CD4-positive, alpha-beta T cell treated with Interleukin-15 for 1 hour (primary cell): ENCODE measurements around the gene ZBTB1.
"Not testable (repeated sequence)": the region's sequence is repeated elsewhere in the genome, so short reads cannot be mapped to it uniquely, and the experiment has no call there.

ENCODE experiments used
- DNase-seq: peaks from one replicate; pipeline ENCODE4 v3.0.0-alpha.2; 2020

Gene ZBTB1

DNA sequence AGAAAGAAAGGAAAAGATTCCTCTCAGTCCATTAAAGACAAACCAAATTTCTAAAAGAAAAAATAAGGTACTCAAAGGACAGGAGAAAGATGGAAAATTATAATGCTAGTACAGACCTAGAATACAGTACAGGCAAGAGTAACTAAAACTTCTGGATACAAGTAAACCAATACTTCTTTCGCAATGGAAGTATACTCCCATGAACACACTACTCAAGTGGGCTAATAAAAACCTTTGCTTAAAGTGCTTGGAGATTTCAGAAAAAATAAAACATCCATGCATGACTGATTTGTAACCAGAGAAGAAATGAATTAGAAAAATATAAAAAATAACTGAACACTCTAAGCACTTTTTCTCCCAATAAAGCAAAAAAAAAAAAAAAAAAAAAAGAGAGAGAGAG is 4.5 kb upstream of the ZBTB1 start:
- no peak for DNase-seq

DNA sequence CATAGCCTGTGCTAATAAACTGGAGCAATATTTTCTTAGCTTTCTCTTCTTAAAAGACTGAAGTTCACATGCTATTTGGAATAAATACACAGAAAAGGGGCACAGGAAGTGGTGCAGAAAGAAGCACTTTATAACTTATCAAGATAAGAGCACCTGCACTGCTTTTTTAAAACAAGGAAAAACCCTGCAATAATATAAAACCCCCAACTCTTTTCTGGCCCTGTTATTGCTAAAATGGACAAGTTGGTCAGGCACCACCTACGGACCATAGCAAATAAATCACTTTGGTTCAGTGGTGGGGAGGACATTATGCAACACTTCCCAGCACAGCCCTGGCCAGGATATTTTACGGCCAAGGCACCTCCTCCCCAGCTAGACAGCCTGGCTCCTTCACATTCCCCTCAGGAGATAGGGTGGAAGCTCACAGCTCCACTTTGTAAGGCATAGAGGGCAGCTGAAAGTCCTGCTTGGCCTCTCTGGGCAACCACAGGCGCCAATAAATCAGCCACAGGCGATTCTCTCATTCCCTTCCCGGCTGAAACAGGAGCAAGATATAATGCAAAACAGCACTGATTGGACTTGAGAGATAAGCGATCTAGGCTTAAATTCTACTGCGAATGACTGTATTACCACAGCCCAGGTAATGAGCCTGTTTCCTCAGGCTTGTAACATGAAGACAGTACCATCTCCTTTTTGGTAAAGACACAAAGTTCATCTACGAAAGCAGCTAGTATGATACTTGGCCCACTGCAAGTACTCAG is 3.0 kb upstream of the ZBTB1 start:
- DNase-seq: no peak

DNA sequence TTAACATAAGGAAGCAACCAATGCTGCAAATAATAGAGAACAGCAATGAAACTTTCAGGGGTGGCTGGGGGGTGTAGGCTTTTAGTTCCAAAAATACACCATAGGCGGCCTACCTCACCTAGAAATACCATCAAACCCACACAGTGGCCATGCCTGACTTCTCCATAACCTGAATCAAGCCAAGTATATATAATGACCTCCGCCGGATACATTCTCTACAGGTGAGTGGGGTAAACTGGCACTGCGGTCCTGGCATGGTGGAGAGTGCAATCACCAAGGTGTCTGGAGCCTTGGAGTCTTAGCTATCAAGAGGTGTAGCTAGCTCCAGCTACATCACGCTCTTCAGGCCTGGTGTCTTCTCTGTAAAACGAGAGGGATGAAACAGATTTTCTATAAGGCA is 2.1 kb upstream of the ZBTB1 start:
- DNase-seq: peak; percentile 30

DNA sequence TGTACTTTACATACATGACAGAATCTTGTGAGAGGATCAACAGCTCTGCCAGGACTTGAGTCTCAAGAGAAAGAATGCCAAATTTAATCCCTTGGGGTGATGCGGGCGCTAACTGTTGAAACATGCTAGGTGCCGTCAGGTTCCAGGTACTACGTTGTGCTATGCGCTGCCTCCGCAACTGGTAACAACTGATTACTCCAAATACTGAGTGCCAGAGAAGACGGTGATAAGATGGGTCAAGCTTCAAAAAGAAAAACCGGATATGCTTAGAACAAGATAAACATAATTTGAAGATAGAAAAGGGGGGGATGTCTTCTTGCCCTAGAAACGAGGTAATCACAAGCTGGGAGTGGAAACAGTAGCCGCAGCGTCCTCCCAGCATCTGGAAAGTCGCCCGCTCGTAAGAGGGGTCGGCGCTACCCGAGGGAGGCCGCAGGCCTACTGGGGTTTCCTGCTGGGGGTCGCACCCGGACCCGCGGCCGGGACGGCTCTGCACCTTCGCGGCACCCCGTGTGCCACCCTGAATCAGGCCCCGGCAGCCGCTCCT is 1.6 kb upstream of the ZBTB1 start:
- DNase-seq: peak; percentile 31

DNA sequence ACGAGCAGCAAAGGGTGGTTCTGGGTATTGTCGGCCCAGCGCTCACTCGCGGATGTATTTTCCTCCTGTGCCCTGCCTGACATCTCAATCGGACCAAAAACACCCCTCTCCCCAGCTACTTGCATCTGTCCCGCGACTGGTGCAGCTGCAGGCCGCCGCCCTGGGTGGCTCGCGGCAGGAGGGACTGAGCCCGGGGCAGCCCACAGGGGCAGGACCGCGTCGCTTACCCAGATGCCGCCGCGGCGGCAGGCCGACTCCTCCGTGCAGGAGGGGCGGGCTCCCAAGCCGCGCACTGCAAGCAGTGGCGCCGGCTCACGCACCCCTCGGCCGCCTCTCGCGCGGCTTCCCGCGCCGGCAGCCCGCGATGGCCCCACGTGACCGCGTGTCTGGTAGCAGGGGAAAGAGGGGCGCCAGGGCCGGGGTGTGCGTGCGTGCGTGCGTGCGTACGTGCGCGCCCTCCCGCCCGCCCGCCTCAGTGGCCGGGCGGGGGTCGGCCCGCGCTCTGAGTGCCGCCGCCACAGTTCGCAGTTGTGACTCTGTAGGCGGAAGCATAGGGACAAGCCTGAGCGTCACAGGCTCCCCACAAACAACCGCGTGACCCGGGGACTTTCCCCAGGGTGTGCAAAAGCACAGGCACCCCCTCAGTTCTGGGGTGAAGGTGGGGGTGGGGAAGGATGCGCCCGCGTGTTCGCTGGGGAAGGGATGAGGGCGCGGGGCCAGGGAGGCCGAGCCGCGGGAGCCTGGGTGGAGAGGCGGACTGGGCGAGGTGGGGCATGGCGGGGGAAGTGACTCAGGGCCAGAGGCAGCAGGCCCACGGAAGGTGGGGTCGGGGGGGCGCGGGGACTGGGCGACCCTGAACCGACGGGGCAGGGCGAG is 898 bp upstream of the ZBTB1 start, which contains the start of gene ZBTB25:
TSS of gene ZBTB25 (minus strand) at position 405 of the 876 bp plus-strand sequence. CDS start 13,305 bp downstream, outside the sequence.
- peak; percentile 99 for DNase-seq

DNA sequence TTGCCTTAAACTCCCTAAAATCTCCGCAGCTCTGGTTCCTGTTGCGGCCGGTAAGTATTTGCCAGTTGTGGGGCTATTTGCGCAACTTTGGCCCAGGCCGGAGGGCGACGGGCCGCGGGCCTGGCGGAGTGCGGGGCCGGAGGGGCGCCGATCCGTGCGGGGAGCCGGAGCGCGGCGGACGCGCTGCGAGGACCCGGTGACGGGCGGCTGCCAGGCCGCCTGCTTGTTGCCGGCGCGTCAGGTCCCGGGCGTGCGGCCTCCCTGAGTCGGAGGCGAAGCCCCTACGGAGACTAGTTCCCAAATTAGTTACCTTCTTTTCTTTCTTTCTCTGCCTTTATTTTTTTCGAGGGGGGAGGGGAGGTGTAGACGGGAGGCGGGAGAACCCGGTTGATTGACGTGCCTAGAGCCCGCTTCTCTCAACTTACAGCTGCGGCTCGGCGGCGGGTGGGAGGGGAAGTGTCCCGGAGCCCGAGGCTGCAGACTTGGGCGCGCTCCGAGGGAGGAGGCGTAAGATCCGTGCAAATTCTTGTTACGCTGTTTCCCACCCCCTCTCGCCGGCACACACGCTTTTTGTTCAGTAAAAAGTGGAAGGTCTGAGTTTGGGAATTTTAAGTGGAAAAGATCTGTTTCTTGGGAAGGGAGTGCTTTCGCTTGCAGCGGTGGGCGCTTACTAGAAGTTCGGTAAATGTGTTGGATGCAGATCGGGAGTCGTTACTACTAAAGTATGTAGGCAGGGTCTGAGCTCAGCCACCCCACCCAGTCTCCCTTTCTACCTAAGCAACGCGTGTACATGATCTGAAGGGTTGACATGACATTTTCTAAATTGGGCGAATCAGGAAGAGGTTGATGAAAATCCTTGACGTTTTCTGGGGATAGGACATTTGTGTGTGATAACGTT is 576 bp downstream of the ZBTB1 start:
- peak; percentile 87 for DNase-seq

DNA sequence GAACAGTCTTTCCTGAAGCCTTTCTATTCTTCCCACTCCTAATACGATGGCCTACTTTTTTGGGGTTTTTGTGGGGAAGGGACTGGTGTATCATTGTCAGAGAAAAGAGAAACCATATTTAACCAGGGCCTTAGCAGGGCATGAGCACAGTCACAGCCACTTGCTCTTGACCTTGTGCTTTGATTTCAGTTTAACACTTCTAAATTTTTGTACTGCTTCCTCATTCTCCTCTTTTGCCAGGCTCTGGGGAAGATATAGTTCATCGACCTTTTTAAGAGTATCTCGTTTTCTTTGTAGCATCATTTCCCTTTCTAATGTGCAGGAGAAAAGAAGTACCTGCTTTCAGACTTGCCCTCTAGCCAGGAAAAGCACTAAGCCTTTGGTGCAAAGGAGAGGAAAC is 2.2 kb downstream of the ZBTB1 start:
- no peak for DNase-seq

DNA sequence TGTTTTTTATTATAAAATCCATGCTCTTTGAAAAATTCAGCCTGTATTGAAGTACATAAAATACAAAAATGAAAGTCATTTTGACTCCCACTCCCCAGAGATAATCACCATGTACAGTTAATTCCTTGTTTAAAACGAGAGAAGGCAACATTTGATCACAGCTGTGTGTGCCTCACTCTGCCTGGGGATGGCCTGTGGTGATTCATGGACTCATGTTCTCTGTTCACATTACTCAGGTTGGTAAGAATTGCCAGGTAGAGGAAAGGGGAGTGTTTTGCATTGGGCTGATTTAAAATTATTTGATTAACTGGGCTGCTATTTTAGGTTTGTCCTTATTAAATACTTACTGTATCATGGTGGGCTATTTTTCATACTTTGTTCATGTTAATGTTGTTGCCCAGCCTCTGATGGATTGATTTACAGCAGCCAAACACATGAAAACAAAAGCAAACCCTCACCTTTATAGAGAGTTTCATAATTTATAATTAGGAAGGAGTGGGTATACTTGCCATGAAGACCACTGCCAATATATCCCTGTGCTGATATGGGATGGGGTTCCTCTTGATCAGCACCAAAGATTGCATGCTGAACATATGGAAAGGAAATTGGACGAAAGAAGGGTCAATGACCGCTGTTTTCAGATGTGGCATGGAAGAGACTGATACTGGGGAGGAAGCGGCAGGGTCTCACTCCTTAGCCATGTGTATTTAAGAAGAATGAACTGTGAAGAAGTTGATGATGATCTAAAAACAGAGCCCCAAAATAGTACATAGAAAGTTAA is 3.0 kb downstream of the ZBTB1 start:
- no peak for DNase-seq

DNA sequence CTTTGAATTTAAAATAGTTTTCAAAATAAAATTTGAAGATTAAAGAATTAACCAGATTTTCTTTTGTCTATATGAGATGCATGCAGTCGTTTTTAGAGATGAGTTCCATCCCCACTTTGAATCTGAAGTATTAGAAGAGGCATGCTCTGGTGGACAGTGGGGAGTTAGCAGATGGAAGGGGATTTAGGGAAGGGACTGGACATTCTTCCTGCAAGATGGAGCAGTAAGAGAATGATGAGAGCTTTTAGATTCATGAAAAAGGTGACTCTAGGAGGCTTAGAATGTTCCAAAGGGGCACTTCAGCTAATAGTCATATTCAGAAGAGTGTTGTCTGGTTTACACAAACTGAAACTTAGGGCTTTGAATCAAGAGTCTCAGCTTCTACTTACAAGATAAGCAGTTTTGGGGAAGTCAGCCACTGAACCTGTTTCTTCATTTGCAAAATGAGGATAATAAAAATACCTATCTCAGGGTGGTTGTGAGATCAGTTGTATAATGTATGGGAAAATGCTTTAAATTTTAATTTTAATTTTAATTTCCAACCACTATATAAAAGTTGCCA is 3.7 kb downstream of the ZBTB1 start:
- DNase-seq: no peak

DNA sequence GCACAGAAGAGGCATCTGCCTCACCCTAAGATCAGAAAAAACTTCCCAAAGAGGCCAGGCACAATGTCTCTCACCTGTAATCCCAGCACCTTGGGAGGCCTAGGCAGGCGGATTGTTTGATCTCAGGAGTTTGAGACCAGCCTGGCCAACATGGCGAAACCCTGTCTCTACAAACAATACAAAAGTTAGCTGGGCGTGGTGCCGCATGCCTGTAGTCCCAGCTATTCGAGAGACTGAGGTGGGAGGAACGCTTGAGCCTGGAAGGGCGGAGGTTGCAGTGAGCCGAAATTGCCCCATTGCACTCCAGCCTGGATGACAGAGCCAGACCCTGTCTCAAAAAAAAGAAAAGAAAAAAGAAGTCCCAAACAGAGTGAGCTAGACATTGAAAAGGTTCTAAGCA is 4.5 kb downstream of the ZBTB1 start:
- DNase-seq: no peak

DNA sequence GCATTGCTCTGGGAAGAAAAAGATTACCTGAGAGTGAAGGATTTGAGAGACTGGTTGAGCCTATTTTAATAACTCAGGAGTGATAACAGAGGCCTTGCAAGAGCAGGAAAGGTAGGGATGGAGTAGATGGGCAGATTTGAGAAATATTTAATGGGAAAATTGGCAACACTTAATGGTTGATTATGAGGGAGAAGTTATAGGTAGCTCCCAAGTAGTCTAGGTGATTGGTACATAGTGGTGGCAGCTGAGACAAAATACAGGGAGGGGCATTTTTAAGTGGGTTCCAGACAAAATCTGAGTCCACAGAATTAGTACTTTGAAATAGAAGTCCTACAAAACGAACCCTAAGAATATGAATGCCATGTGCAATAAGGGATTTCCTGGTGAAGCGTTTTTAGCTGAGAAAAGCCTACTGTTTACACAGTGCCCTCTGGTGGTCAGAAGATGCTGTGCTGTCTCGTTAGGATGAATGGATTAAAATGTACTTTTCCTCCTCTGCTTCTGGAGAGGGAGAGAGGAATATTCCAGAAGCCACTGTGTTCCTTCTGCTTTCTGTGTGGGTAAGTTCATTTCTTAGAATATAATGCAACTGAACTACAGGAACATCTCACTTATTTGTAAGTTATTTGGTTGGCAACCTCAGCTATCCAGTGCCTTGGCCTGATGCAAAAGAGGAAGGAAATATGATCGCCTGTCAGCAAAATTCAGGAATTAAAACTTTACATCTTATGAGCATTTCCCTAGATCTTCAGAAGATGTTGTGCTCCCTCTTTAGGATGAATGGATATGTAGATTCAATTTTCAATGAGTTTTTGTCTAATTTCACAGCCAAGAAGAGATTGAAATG is 6.5 kb downstream of the ZBTB1 start:
- peak; percentile 55 for DNase-seq

DNA sequence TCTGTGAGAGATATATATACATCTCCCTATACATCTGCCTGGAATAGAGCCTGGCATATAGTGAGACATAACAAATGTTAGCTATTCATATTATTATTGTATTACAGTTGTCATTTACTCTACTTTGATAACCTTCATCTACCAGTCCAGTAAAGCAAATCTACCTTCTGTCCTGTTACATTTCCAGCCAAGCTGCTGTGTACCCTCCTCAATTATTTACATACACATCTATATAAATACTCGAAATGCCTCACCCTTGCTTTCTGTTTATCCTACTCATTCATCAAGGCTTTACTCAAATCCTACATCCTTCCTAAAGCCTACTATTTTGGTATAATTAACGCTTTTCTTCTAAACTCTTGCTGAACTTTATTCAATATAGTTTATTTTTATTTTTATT is 8.7 kb downstream of the ZBTB1 start:
- no peak for DNase-seq

DNA sequence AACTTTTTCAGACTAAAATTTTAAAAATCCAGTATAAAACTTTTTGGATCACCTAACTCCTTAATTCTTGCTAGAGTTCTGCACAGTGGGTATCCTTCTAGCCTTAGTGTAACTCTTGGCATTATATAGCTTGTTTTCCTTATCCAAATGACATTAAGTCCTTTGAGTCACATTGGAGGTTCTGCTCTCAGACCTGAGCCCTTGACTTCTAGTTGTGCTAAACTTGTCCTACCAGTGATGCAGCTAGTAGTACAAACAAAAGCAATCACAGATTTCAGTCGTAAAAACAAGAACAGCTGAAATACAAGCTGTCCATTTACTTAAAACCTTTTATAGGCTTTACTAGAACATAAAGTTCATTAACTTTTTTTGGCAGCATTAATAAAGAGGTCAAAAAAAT is 10.5 kb downstream of the ZBTB1 start:
- DNase-seq: no peak

DNA sequence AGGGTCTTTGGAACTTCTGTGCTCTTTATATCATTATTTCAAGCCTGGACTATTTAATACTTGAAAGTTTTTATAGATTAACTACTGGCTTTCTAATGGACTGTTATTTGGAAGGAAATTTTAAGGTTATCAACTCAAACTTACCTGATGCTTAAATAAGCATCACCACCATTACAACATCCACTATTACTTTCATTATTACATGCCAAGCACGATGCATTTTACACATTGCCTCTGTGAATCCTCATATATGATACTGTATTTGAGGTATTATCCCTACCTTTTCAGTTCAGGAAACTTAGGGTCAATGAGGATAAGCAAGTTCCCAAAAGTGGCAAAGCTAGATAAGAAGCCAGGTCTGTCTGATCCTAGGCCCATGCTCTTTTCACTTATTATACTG is 12.4 kb downstream of the ZBTB1 start:
- DNase-seq: no peak

DNA sequence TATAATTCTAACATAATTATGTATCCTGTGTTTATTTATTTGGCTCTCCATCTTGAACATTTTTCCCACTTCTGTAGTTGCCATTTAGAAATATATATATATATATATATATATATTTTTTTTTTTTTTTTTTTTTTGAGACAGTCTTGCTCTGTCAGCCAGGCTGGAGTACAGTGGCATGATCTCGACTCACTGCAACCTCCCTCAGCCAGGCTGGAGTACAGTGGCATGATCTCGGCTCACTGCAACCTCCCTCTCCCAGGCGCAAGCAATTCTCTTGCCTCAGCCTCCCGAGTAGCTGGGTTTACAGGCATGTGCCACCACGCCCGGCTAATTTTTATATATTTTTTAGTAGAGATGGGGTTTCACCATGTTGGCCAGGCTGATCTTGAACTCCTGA is 13.1 kb downstream of the ZBTB1 start:
- DNase-seq: not testable (repeated sequence)

DNA sequence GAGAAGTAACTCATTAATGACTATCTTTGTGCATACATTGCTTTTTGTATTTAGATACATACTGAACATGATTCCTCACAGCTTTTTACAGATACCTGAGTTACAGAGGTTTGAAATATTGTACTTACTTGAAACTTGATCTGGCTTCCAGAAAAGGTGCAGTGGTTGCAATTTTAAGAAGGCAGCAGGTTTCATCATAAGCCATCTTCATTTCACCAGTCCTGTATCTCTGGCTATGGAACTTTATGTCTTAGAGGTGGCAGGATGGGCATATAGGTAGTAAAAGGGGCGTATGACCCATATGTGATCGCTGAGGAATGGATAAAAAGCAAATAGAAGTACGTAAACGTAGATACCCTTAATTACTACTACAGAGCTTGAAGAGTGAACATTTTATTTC is 13.7 kb downstream of the ZBTB1 start:
- DNase-seq: no peak

DNA sequence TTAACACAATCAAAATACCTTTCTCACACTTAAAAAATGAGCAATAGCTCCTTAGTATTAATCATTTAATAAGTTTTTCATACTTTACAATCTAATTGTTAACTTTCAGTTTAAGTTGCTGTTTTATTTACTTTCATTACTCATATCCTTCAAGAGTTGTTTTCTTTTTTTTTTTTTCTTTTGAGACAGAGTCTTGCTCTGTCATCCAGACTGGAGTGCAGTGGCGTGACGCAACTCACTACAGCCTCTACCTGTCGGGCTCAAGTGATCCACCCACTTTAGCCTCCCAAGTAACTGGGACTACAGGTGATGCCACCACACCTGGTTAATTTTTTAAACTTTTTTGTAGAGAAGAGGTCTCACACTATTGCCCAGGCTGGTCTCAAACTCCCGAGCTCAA is 16.1 kb downstream of the ZBTB1 start:
- DNase-seq: no peak

DNA sequence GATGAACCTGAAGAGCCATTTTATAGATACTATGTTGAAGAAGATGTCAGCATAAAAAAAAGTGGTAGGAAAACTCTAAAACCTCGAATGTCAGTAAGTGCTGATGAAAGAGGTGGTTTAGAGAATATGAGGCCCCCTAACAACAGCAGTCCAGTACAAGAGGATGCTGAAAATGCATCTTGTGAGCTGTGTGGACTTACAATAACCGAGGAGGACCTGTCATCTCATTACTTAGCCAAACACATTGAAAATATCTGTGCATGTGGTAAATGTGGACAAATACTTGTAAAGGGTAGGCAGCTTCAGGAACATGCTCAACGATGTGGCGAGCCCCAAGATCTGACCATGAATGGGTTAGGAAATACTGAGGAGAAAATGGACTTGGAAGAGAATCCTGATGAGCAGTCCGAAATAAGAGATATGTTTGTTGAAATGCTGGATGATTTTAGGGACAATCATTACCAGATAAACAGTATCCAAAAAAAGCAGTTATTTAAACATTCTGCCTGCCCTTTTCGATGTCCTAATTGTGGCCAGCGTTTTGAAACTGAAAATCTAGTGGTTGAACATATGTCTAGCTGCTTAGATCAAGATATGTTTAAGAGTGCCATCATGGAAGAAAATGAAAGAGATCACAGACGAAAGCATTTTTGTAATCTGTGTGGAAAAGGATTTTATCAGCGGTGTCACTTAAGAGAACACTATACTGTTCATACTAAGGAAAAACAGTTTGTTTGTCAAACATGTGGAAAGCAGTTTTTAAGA is 18.2 kb downstream of the ZBTB1 start:
- no peak for DNase-seq

DNA sequence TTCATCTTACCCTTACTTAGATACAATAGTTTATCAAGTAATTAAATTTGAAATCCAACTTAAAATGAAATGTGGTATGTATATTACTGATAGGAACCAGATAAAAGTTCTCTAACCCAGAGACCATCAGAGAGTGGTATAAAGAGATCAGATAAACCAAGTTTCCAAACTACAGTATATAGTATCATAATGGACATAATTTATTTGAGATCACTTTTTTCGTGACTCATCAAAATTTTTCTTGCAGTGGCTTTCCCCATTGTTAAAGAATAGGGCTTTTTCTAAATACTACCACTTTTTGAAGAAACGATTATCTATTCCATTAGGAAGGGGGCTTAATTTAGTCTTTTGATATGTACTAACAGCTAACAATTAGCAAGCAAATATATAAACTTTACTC is 20.8 kb downstream of the ZBTB1 start:
- DNase-seq: no peak

DNA sequence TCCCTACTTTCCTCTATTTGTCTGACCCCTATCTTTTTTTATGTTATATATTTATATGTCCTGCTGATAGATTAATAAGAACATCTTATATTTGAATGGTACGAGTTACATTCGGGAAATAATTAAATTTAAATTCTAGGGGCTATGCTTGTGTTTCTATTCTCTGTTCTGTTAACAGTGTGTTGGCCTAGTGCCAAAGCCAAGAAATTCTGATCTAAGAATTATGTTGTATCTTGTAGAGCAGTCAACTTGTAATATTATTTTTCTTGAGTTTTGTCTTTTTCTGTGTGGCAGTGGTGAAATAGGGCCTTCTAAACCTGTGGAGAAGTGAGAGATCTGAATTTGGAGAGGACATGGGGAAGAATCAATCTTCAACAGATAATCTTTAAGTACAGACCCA is 27.0 kb downstream of the ZBTB1 start:
- no peak for DNase-seq
